NB4 (cell line): ENCODE data around the gene PROZ.

Experiments used
- DNase-seq: peaks from one replicate; pipeline ENCODE4 v3.0.0; 2010; ENCODE audit warnings: low read depth
- H3K4me3 ChIP-seq: one replicate; pipeline ENCODE4 v1.5.1; 2011; ENCODE audit warnings: mild to moderate bottlenecking, low read depth, low read length, moderate library complexity
- CTCF ChIP-seq: IDR thresholded peaks from one replicate; pipeline ENCODE4 v1.5.1; 2012; ENCODE audit warnings: low read depth, low read length
- MAX ChIP-seq: IDR thresholded peaks from 2 replicates; pipeline ENCODE4 v1.6.1; 2011; ENCODE audit warnings: low read depth, low read length
- MYC ChIP-seq: IDR thresholded peaks from 2 replicates; pipeline ENCODE4 v1.6.1; 2011; ENCODE audit warnings: low read depth, low read length
- POLR2A ChIP-seq: IDR thresholded peaks from 2 replicates; pipeline ENCODE4 v1.6.1; 2011; ENCODE audit warnings: mild to moderate bottlenecking; ENCODE audit not compliant: insufficient read length; ENCODE audit errors: extremely low read depth

Gene PROZ

GRCh38 chr13:113147206-113147605, 11.2 kb upstream of the PROZ start:
- DNase-seq: no peak
- H3K4me3 ChIP-seq: no peak overlapping the region
- TF ChIP-seq MAX: no peak
- TF ChIP-seq CTCF: no peak
- no peak for TF ChIP-seq MYC
- no peak for TF ChIP-seq POLR2A

GRCh38 chr13:113148407-113148806, 10.0 kb upstream of the PROZ start:
- TF ChIP-seq MYC: no peak
- no peak for TF ChIP-seq POLR2A
- TF ChIP-seq MAX: no peak
- TF ChIP-seq CTCF: no peak
- DNase-seq: no peak
- no peak overlapping the region for H3K4me3 ChIP-seq

- no peak for DNase-seq
- no peak for TF ChIP-seq MAX
- no peak for TF ChIP-seq CTCF
- no peak for TF ChIP-seq MYC
- TF ChIP-seq POLR2A: no peak
- H3K4me3 ChIP-seq: no peak overlapping the region
These were observed 9.4 kb upstream of the PROZ start for GRCh38 chr13:113148940-113149503.

- no peak for DNase-seq
- no peak overlapping the region for H3K4me3 ChIP-seq
- TF ChIP-seq CTCF (no peak), POLR2A (no peak), MAX (no peak), MYC (no peak)
These were observed 8.5 kb upstream of the PROZ start for GRCh38 chr13:113149711-113150549.

- no peak overlapping the region for H3K4me3 ChIP-seq
- no peak for TF ChIP-seq MAX
- TF ChIP-seq MYC: no peak
- no peak for TF ChIP-seq CTCF
- TF ChIP-seq POLR2A: no peak
- DNase-seq: no peak
These were observed 7.7 kb upstream of the PROZ start for GRCh38 chr13:113150550-113151365.
